ENCODE data around the gene L3MBTL4. TPM values are rescaled to one million over a fixed set of nuclear protein-coding genes. Genes with fewer than 3 reads are reported as not detected.
"Not testable (repeated sequence)": the region's sequence is repeated elsewhere in the genome, so short reads cannot be mapped to it uniquely, and the experiment has no call there.

The L3MBTL4 gene
- total RNA-seq, 1 experiment from 2014 or later = not detected

DNA sequence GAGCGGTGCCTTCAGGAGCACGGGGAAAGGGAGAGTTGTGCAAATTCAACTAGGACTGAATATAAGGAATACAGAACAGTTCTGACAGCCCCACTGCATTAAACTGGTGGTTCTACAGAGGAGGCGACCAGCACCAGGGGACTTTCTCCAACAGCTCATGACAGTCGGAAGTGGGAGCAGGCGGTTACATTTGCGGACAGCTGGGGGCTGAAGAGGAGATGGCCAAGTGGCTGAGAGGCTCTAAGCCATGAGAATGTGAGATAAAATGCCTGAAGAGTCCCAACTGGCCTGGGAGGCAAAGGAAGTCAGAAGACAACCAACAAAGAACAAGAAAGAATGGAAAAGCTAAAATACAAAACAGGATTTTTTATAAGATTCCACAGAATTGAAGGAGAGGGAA is 141.3 kb downstream of the L3MBTL4 start:
- H3K27ac ChIP-seq = no peak overlapping the region
- H3K4me1 ChIP-seq = no peaks in the 10 kb centered on the region
- no peaks in the 10 kb centered on the region for H3K36me3 ChIP-seq
- DNase-seq = peak in 1 of 2 experiments; percentile 13
- H3K27me3 ChIP-seq = no peaks in the 10 kb centered on the region
- H3K9me3 ChIP-seq (replicated peaks) = no peaks in the 10 kb centered on the region
- no peak overlapping the region for H3K4me3 ChIP-seq

DNA sequence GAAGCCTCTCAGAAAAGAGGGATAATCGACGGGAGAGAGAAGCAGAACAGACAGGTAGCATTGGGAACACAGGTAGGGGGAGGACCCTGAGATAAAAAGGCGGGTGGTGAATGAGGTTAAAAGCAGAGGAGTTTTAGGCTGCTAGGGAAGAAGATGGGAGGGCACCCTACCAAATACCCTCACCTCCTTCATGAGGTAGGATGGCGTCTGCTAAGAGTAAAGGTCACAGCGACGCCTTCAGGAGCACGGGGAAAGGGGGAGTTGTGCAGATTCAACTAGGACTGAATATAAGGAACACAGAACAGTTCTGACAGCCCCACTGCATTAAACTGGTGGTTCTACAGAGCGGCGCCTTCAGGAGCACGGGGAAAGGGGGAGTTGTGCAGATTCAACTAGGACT is 142.6 kb downstream of the L3MBTL4 start:
- H3K4me1 ChIP-seq, DNase-seq, H3K27me3 ChIP-seq: not testable (repeated sequence)

GRCh38 chr18:6271585-6271984 is 143.1 kb downstream of the L3MBTL4 start:
- H3K36me3 ChIP-seq = no peaks in the 10 kb centered on the region
- no peaks in the 10 kb centered on the region for H3K27me3 ChIP-seq
- H3K9me3 ChIP-seq (replicated peaks) = no peaks in the 10 kb centered on the region
- H3K27ac ChIP-seq = no peak overlapping the region
- H3K4me1 ChIP-seq = no peaks in the 10 kb centered on the region
- DNase-seq = no peak
- H3K4me3 ChIP-seq = no peak overlapping the region

More for the DNA sequence above, 142.6 kb downstream of the L3MBTL4 start:
- H3K36me3 ChIP-seq; H3K27ac ChIP-seq; H3K9me3 ChIP-seq (replicated peaks); H3K4me3 ChIP-seq: not testable (repeated sequence)

DNA sequence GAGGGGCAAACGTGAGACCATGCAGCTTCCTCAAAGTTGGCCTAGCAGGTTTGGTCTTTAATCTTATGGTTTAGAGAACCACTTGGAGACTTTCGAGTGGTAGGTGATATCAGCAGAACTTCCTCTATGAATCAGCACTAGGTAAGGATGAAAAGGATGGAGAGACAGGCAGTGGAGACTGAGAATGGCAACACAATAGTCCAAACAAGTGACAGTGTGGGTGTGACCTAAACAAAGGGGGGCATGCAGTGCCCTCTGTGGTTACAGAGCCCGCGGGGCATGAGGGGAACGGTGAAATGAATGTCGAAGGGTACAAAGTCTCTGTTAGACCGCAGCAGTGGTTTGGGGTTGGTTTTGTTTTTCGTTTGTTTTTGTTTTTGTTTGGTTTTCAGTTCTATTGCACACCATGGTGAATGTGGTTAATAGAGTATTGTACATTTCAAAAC is 143.9 kb downstream of the L3MBTL4 start:
- Histone ChIP-seq H3K4me3 (no peak overlapping the region), H3K27ac (no peak overlapping the region), H3K36me3 (no peaks in the 10 kb centered on the region), H3K4me1 (no peaks in the 10 kb centered on the region), H3K9me3 (replicated peaks) (no peaks in the 10 kb centered on the region), H3K27me3 (no peaks in the 10 kb centered on the region)
- no peak for DNase-seq

DNA sequence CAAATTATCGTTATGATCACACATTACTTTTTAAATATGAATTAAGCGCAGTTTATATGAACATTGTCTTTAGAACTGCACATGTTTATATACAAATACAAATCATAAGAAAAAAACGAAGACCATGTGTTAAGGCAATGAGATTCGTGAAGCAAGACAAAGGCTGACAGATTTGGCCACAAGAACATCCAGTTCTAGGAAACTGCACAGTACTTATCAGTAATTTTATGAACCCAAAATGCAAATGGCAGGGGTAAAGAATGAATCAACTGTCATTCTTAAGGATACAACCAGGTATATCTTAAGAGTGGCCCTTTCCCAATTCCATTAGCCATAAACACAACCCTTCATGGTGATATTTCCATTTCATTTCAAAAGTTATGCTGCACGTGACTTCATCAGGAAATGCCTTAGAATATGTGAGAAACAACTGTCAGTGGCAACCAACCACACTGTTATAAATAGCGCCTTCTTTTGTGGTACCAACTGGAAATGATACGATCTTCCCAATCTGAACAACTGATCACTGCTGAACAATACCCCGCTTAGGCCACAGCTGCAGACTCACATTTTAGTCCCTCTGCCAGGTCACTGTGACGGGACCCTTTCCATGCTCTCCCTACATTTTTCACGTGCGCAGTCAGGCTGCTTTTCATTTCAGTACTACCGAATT is 144.9 kb downstream of the L3MBTL4 start:
- no peak for DNase-seq
- no peak overlapping the region for H3K27ac ChIP-seq

DNA sequence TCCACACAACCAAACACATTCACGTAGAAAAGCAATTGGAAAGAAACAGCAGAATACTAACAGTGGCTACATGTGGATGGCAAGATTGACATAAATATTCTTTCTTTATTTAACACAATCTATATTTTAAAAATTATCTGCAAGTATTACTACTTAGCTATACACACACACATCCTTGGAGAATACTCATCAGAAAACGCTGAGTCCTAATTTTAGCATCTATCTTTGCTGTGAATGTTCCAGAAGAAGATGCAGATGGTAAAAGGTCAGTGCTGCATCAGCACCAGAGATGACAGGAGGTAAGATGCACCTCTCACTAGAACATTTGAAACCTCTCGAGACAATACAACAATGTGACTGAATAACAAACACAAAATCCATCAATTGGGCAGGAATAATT is 148.5 kb downstream of the L3MBTL4 start:
- Histone ChIP-seq H3K4me1 (no peaks in the 10 kb centered on the region), H3K36me3 (no peaks in the 10 kb centered on the region), H3K4me3 (no peak overlapping the region), H3K9me3 (replicated peaks) (no peaks in the 10 kb centered on the region), H3K27ac (no peak overlapping the region), H3K27me3 (no peaks in the 10 kb centered on the region)
- no peak for DNase-seq

More for the DNA sequence above, 144.9 kb downstream of the L3MBTL4 start:
- Histone ChIP-seq H3K4me1 (no peaks in the 10 kb centered on the region), H3K27me3 (no peaks in the 10 kb centered on the region), H3K9me3 (replicated peaks) (no peaks in the 10 kb centered on the region), H3K36me3 (no peaks in the 10 kb centered on the region), H3K4me3 (no peak overlapping the region)

DNA sequence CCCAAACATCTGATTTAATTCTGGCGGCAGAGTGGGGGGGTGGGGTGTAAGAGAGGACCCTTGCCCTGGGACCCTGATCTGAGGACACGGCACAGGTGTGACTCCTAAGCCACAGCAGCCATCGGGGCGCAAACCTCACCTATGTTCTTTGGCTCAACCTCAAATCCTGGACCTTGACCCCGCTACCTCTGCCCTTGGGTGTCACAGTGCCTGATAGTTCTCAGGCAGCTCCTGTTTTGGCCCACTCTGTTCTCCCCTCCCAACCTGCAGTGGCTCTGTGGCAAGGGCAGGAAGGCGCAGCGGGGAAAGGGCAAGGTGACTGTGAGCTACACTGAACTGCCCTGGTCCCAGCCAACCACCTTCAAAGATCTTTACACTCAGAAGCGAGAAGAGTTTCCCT is 152.8 kb downstream of the L3MBTL4 start:
- H3K27me3 ChIP-seq = no peaks in the 10 kb centered on the region
- no peaks in the 10 kb centered on the region for H3K36me3 ChIP-seq
- no peaks in the 10 kb centered on the region for H3K4me1 ChIP-seq
- no peaks in the 10 kb centered on the region for H3K9me3 ChIP-seq (replicated peaks)
- H3K27ac ChIP-seq = no peak overlapping the region
- no peak for DNase-seq
- H3K4me3 ChIP-seq = no peak overlapping the region

GRCh38 chr18:6259324-6259723 is 155.4 kb downstream of the L3MBTL4 start:
- not testable (repeated sequence) for H3K27me3 ChIP-seq; H3K4me3 ChIP-seq; H3K9me3 ChIP-seq (replicated peaks); DNase-seq; H3K4me1 ChIP-seq; H3K27ac ChIP-seq; H3K36me3 ChIP-seq

GRCh38 chr18:6257950-6258349 is 156.8 kb downstream of the L3MBTL4 start:
- Histone ChIP-seq H3K4me3 (no peak overlapping the region), H3K27me3 (no peaks in the 10 kb centered on the region), H3K27ac (no peak overlapping the region), H3K9me3 (replicated peaks) (no peaks in the 10 kb centered on the region), H3K4me1 (no peaks in the 10 kb centered on the region), H3K36me3 (no peaks in the 10 kb centered on the region)
- no peak for DNase-seq

DNA sequence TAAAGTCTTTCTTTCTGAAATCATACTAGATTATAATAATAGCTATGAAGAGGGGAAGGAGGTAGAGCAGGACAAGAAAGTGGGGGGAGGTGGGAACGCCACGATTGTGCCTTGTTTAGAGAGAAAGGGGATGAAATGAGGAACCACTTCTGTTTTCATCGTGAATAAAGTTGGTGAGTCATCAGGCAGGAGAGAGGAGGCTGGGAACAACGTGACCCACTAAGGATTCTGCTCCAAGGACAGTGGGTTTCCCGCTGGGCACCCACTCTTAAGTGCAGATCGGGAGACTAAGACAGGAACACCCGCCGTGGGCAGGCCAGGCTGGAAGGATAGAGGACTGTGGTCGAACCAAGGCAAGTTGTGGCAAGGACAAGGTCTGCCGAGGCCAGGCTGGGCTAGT is 158.2 kb downstream of the L3MBTL4 start:
- Histone ChIP-seq H3K4me1 (no peaks in the 10 kb centered on the region), H3K9me3 (replicated peaks) (no peaks in the 10 kb centered on the region), H3K36me3 (no peaks in the 10 kb centered on the region), H3K27ac (no peak overlapping the region), H3K4me3 (no peak overlapping the region), H3K27me3 (no peaks in the 10 kb centered on the region)
- no peak for DNase-seq

- H3K36me3 ChIP-seq = no peaks in the 10 kb centered on the region
- no peak for DNase-seq
- H3K4me3 ChIP-seq = no peak overlapping the region
- H3K27me3 ChIP-seq = no peaks in the 10 kb centered on the region
- no peaks in the 10 kb centered on the region for H3K9me3 ChIP-seq (replicated peaks)
- H3K4me1 ChIP-seq = no peaks in the 10 kb centered on the region
- H3K27ac ChIP-seq = no peak overlapping the region
These were observed 158.8 kb downstream of the L3MBTL4 start for GRCh38 chr18:6255886-6256285.

DNA sequence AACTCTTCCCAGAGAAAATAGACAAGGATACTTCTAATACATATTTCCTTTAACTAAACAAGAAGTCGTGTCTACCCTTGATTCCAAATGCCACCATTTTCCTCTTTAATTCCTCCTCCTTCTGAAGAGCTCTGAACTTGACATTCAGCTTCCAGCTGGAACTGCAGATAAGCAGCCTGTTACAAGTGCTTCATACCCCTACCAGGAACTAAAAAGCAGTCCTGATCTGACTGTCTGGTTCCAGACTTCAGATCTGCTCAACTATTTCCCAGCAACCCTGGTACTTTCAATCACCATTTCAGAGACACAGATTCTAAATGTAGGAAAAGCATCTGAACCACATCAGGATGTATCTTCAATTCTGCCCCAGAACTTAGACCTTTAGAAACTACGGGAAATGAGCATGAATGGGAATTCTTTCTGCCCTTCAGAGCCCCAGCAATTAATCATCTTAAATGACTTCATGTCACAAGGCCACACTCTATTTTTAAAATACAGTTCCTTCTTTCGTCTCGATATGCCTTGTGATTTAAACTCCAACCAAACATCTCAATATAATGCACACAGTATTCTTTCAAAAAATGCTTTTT is 159.5 kb downstream of the L3MBTL4 start:
- Histone ChIP-seq H3K27me3 (no peaks in the 10 kb centered on the region), H3K36me3 (no peaks in the 10 kb centered on the region), H3K27ac (no peak overlapping the region), H3K4me3 (no peak overlapping the region), H3K4me1 (no peaks in the 10 kb centered on the region), H3K9me3 (replicated peaks) (no peaks in the 10 kb centered on the region)
- DNase-seq = no peak

DNA sequence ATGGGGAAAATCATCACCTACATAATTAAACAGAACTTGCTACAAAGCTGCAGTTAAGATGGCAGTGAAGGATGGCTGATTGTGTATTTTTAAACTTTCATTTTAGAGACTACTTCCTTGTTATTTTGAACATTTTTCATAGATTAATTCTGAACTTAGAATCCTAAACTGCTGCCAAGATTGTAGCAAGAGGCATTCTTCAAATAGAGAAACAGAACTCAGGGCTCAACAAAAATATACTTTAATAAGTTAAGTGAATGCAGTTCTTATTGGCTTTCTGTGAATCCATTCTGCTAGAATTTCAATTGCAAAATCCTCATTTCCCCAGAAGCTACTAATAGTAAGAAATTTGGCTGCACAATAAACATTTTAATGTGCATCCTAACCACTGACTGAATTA is 160.3 kb downstream of the L3MBTL4 start:
- Histone ChIP-seq H3K4me1 (no peaks in the 10 kb centered on the region), H3K4me3 (no peak overlapping the region), H3K27ac (no peak overlapping the region), H3K36me3 (no peaks in the 10 kb centered on the region), H3K27me3 (no peaks in the 10 kb centered on the region), H3K9me3 (replicated peaks) (no peaks in the 10 kb centered on the region)
- no peak for DNase-seq

DNA sequence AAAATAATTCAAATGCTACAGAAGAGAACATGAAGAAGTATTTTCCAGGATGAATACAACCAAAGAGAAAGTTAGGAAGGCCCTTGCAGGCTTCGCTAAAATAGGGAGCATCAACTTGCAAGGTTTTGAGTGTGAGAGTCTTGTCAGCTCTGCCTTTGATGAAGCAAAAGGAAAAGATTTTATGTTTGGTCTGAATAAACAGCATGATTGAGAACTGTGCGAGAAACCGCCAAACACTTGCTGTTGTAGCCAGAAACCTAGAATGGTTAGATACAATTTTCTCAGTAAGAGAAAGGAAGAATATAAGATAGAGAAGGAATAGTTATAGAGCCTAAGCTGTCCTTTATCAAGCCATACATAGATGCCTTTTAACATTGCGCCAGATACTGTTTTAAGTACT is 163.6 kb downstream of the L3MBTL4 start:
- no peaks in the 10 kb centered on the region for H3K4me1 ChIP-seq
- H3K4me3 ChIP-seq = no peak overlapping the region
- H3K9me3 ChIP-seq (replicated peaks) = no peaks in the 10 kb centered on the region
- H3K27ac ChIP-seq = no peak overlapping the region
- no peak for DNase-seq
- no peaks in the 10 kb centered on the region for H3K27me3 ChIP-seq
- H3K36me3 ChIP-seq = no peaks in the 10 kb centered on the region

- H3K4me1 ChIP-seq = no peaks in the 10 kb centered on the region
- H3K4me3 ChIP-seq = no peak overlapping the region
- no peak overlapping the region for H3K27ac ChIP-seq
- H3K9me3 ChIP-seq (replicated peaks) = no peaks in the 10 kb centered on the region
- no peaks in the 10 kb centered on the region for H3K36me3 ChIP-seq
- DNase-seq = no peak
- no peaks in the 10 kb centered on the region for H3K27me3 ChIP-seq
These were observed 164.9 kb downstream of the L3MBTL4 start for GRCh38 chr18:6249788-6250187.

DNA sequence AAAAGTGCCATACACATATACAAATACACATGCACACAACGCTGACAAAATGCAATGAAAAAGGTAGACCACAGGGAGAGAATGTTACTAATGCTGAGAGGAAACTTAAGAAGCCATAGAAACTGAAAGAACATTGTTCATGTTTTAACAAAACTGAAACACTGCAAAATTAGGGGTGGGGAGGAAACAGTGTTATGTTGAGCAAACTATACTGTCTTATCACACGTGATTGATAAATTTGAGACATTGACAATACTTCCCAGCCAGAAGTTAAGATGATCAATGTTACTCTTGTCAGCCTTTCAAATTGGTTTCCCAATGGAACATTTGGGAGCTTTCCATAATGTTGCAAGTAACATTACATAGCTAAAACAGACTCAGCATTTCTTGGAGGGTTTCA is 165.5 kb downstream of the L3MBTL4 start:
- Histone ChIP-seq H3K9me3 (replicated peaks) (no peaks in the 10 kb centered on the region), H3K27me3 (no peaks in the 10 kb centered on the region), H3K4me3 (no peak overlapping the region), H3K27ac (no peak overlapping the region), H3K36me3 (no peaks in the 10 kb centered on the region), H3K4me1 (no peaks in the 10 kb centered on the region)
- DNase-seq = no peak
